K562 (cell line): ENCODE data around the gene FAM168B. TPM values are rescaled to one million over a fixed set of nuclear protein-coding genes. Genes with fewer than 3 reads are reported as not detected.

ENCODE experiments used
- ATAC-seq: fragments of 200-7000 bp; cut with Tn5 transposase; 3 replicates; pipeline ENCODE4 v1.9.1; 2020; ENCODE audit warnings: moderate library complexity
- BruUV-seq: library from RNA; stranded (reverse); fragments of 400-500 nt; replicated peaks from 2 replicates; lab custom pipeline; 2021; lab: Mats Ljungman, UMichigan
- CTCF ChIA-PET: fragments of 300-600 bp; formaldehyde crosslinking; extraction: SDS; loops from one replicate; lab custom pipeline; 2021; ENCODE audit warnings: low intra/inter-chr PET ratio; lab: Yijun Ruan, JAX
- POLR2A ChIA-PET: fragments of 300-600, 350-650 bp; sonication (Branson Sonifier 250); formaldehyde crosslinking; extraction: SDS; loops from one replicate; lab custom pipeline; 2021; ENCODE audit warnings: antibody characterized with exemption, inconsistent platforms; lab: Yijun Ruan, JAX
- DNase-seq, 4 experiments: peaks; one replicate each; pipeline versions ENCODE4 v3.0.0 to v3.0.0-alpha.2; 2011 to 2018; ENCODE audit warnings: low spot score in 3 of 4, mixed read lengths in 3 of 4; ENCODE audit errors: extremely low read depth in 1 of 4
- FAIRE-seq: peaks from 2 replicates; lab custom pipeline; 2011; peaks lifted over from hg19 to GRCh38; lab: Jason Lieb, UNC
- H2AFZ ChIP-seq: 2 replicates; pipeline ENCODE4 v1.6.0; 2011; ENCODE audit warnings: low read depth, low read length, control low read depth, inconsistent platforms
- H3K27ac ChIP-seq: fragments of 200-600 bp; 3 replicates; pipeline ENCODE4 v1.8.0; 2011; ENCODE audit warnings: low read depth, mild to moderate bottlenecking, control low read depth, inconsistent platforms, low read length, moderate library complexity, mixed read lengths; ENCODE audit errors: extremely low read depth
- H3K27me3 ChIP-seq, 2 experiments: fragments of 300-600 bp in 1 of 2; 2 replicates in 1 of 2; 3 replicates in 1 of 2; pipeline versions ENCODE4 v1.6.0 to v1.8.0; 2011; ENCODE audit warnings: inconsistent platforms in 2 of 2, low read length in 2 of 2, mild to moderate bottlenecking in 1 of 2, mixed read lengths in 1 of 2, moderate library complexity in 1 of 2; ENCODE audit not compliant: control insufficient read depth in 2 of 2, insufficient read depth in 2 of 2
- H3K36me3 ChIP-seq: fragments of 300-600 bp; 3 replicates; pipeline ENCODE4 v1.8.0; 2011; ENCODE audit warnings: mild to moderate bottlenecking, low read length, inconsistent platforms; ENCODE audit not compliant: control insufficient read depth, insufficient read depth
- H3K4me1 ChIP-seq, 2 experiments: fragments of 200-600 bp in 1 of 2; replicated peaks in 1 of 2; 2 replicates in 1 of 2; 3 replicates in 1 of 2; pipeline versions ENCODE4 v1.5.1 to v1.8.0; 2011; ENCODE audit warnings: inconsistent platforms in 2 of 2, low read length in 2 of 2, mild to moderate bottlenecking in 1 of 2, mixed read lengths in 1 of 2, moderate library complexity in 1 of 2; ENCODE audit not compliant: control insufficient read depth in 2 of 2, insufficient read depth in 2 of 2
- H3K4me2 ChIP-seq: 2 replicates; pipeline ENCODE4 v1.6.1; 2011; ENCODE audit warnings: low read length, control low read depth, inconsistent platforms, mixed read lengths; ENCODE audit not compliant: insufficient read depth
- H3K4me3 ChIP-seq: fragments of 200-600 bp; sonication (generic), shearing (Covaris generic); 2 replicates; pipeline ENCODE4 v1.5.1; 2016; ENCODE audit warnings: control low read depth, inconsistent platforms
- H3K79me2 ChIP-seq: fragments of 200-600 bp; 3 replicates; pipeline ENCODE4 v1.8.0; 2011; ENCODE audit warnings: low read length, inconsistent platforms; ENCODE audit not compliant: control insufficient read depth, insufficient read depth
- H3K9ac ChIP-seq, 2 experiments: 2 replicates each; pipeline versions ENCODE4 v1.6.0 to v1.6.1; 2011; ENCODE audit warnings: low read depth in 2 of 2, low read length in 2 of 2, control low read depth in 1 of 2, inconsistent platforms in 1 of 2, mild to moderate bottlenecking in 1 of 2, mixed read lengths in 1 of 2; ENCODE audit not compliant: insufficient read depth in 1 of 2
- H3K9me1 ChIP-seq: one replicate; pipeline ENCODE4 v1.6.0; 2011; ENCODE audit warnings: inconsistent platforms, mild to moderate bottlenecking, low read length, moderate library complexity; ENCODE audit not compliant: control insufficient read depth, insufficient read depth
- H3K9me3 ChIP-seq: replicated peaks from 2 replicates; pipeline ENCODE4 v1.5.1; 2011; ENCODE audit warnings: low read depth, low read length, inconsistent platforms; ENCODE audit not compliant: control insufficient read depth, insufficient read depth
- H4K20me1 ChIP-seq: replicated peaks from 2 replicates; pipeline ENCODE4 v1.6.1; 2011; ENCODE audit warnings: low read length, inconsistent platforms, mixed read lengths; ENCODE audit not compliant: control insufficient read depth, insufficient read depth
- ATF7 ChIP-seq: fragments of 450-650 bp; IDR thresholded peaks from 2 replicates; pipeline ENCODE4 v1.7.1; 2014; ENCODE audit warnings: mild to moderate bottlenecking, moderate library complexity
- CBX8 ChIP-seq: fragments of 200-600 bp; sonication (generic); IDR thresholded peaks from 2 replicates; pipeline ENCODE4 v1.6.1; 2012; ENCODE audit warnings: borderline replicate concordance, mixed run types, low read depth, mild to moderate bottlenecking, moderate library complexity, mixed read lengths, low read length, control low read depth, inconsistent platforms; ENCODE audit not compliant: poor library complexity, severe bottlenecking; ENCODE audit errors: extremely low read depth
- CEBPB ChIP-seq: fragments of 450-650 bp; IDR thresholded peaks from 2 replicates; pipeline ENCODE4 v1.6.1; 2016; ENCODE audit warnings: missing genetic modification characterization, missing compliant biosample characterization
- DNMT1 ChIP-seq: fragments of 450-650 bp; IDR thresholded peaks from 2 replicates; pipeline ENCODE4 v1.6.1; 2016; ENCODE audit warnings: antibody characterized with exemption, mild to moderate bottlenecking
- E2F6 ChIP-seq, 2 experiments: IDR thresholded peaks; 2 replicates each; pipeline ENCODE4 v1.6.1; 2011; ENCODE audit warnings: borderline replicate concordance in 1 of 2, control low read depth in 1 of 2, low read depth in 1 of 2, low read length in 1 of 2, mild to moderate bottlenecking in 1 of 2, mixed read lengths in 1 of 2, moderate library complexity in 1 of 2; ENCODE audit not compliant: insufficient read depth in 1 of 2, insufficient read length in 1 of 2, poor library complexity in 1 of 2, severe bottlenecking in 1 of 2; ENCODE audit errors: extremely low read depth in 1 of 2
- HDAC6 ChIP-seq: IDR thresholded peaks from 2 replicates; pipeline ENCODE4 v1.6.1; 2012; ENCODE audit warnings: low read depth, mild to moderate bottlenecking, control low read depth, inconsistent platforms, low read length, moderate library complexity
- L3MBTL2 ChIP-seq: fragments of 450-650 bp; IDR thresholded peaks from 2 replicates; pipeline ENCODE4 v1.6.1; 2016; ENCODE audit warnings: mild to moderate bottlenecking, moderate library complexity
- MCM2 ChIP-seq: fragments of 450-650 bp; IDR thresholded peaks from 2 replicates; pipeline ENCODE4 v1.6.1; 2017; ENCODE audit warnings: low read depth, mild to moderate bottlenecking
- MEIS2 ChIP-seq: fragments of 450-650 bp; IDR thresholded peaks from 2 replicates; pipeline ENCODE4 v1.6.1; 2014; ENCODE audit warnings: mild to moderate bottlenecking; ENCODE audit not compliant: partially characterized antibody
- NFIX ChIP-seq: fragments of 250-450 bp; sonication (Bioruptor Pico); IDR thresholded peaks from 2 replicates; pipeline ENCODE4 v1.4.0; 2020; ENCODE audit warnings: low read depth, mild to moderate bottlenecking, moderate library complexity
- RHOXF2B ChIP-seq: fragments of 250-450 bp; sonication (Bioruptor Pico); conservative IDR thresholded peaks from 2 replicates; pipeline ENCODE4 v1.5.1; 2021
- SAFB ChIP-seq: fragments of 200-400 bp; formaldehyde crosslinking; IDR thresholded peaks from 2 replicates; pipeline ENCODE4 v1.6.1; 2017; ENCODE audit warnings: low read depth, low read length, borderline replicate concordance
- XRCC4 ChIP-seq: IDR thresholded peaks from one replicate; pipeline ENCODE4 v1.6.1; 2011; ENCODE audit not compliant: insufficient read depth, insufficient read length; ENCODE audit errors: extremely low read depth
- ZEB2 ChIP-seq: fragments of 450-650 bp; IDR thresholded peaks from 2 replicates; pipeline ENCODE4 v1.6.1; 2016
- ZNF76 ChIP-seq: fragments of 250-450 bp; sonication (Bioruptor Pico); IDR thresholded peaks from 2 replicates; pipeline ENCODE4 v1.4.0; 2020; ENCODE audit warnings: mild to moderate bottlenecking, moderate library complexity, borderline replicate concordance
- WGBS: fragments of 100-300 bp; shearing (Covaris generic); methylation state at CpG from one replicate; pipeline ENCODE4 v1.1.6; 2016; ENCODE audit warnings: low coverage, mixed read lengths; ENCODE audit not compliant: insufficient coverage; ENCODE audit errors: missing lambda C conversion rate; 5-methylcytosine and 5-hydroxymethylcytosine counted together
- in situ Hi-C: fragments of 300-500 bp; cut with MboI; formaldehyde crosslinking; loops from 4 replicates; pipeline ENCODE4 v1.15.0; 2018; ENCODE audit warnings: inconsistent platforms, mixed read lengths
- intact Hi-C: fragments of 100-400 bp; cut with micrococcal nuclease; formaldehyde crosslinking; loops from 2 replicates; pipeline ENCODE4 v1.14.2; 2022
- polyA plus RNA-seq, 8 experiments: library from polyadenylated mRNA; depleted of rRNA in 4 of 8; stranded (reverse) in 5 of 8; unstranded in 3 of 8; fragments of >200 nt; fragmentation: Nextera tagmentation in 2 of 8; fragmentation: Illumina TruSeq in 1 of 8; extraction: Ambion mirVana in 2 of 8; extraction: Trizol in 1 of 8; gene quantifications; 2 replicates each; pipeline versions ENCODE4 v1.2.1 to v1.2.3, GENCODE V29; 2011 to 2014; ENCODE audit warnings: inconsistent platforms in 1 of 8, missing spikeins in 1 of 8
- total RNA-seq, 7 experiments: library from RNA; depleted of rRNA in 6 of 7; stranded (reverse); fragments of >200 nt in 6 of 7; fragmentation: Illumina TruSeq in 2 of 7; extraction: Trizol in 2 of 7; gene quantifications; 2 replicates each; pipeline versions ENCODE4 v1.2.1 to v1.2.3, GENCODE V29; 2011 to 2021; ENCODE audit warnings: low replicate concordance in 1 of 7
- TF ChIP-seq, protein P1 (sequence below): fragments of 450-650 bp; formaldehyde crosslinking; IDR thresholded peaks from 2 replicates; pipeline ENCODE4 v1.4.0; 2022; ENCODE audit warnings: missing genetic modification characterization

FAM168B gene
- total and polyA plus RNA-seq, 9 of the 15 experiments (the other 6 are each of a cell fraction or from before 2014, with no cell fraction given), result 3.3 to 76.0 (median 46.1) TPM

DNA sequence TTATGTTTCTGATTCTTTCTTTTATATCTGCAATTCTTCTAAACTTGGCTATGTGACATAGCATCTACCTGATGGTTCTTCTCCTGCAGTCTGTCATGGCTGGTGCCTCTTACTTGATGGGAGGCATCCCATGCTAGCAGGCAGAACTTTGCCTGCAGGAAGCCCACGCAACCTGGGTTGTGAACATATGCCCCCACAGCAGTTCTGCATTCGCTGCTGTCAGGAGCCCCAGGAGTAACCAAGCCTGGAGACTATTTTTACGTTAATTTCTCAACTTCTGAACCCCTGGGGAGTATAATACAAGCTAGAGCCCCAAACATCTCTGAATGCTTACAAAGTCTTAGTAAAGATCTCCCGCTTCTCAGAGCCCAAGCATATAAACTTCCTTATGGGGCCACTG is 12.1 kb downstream of the FAM168B start:
- H3K9me3 ChIP-seq, result no peaks in the 10 kb centered on the region
- no peak overlapping the region for H3K9ac ChIP-seq
- CTCF ChIA-PET, result no interaction called here
- intact Hi-C loops (no loop called here), in situ Hi-C loops (no loop called here)
- H3K27me3 ChIP-seq, result no peaks in the 10 kb centered on the region
- no peaks in the 10 kb centered on the region for H3K4me1 ChIP-seq
- H3K36me3 ChIP-seq, result peaks cover 86% of the 10 kb centered on the region
- no peak overlapping the region for H3K4me2 ChIP-seq
- H3K27ac ChIP-seq, result no peak overlapping the region
- peaks cover 5% of the 10 kb centered on the region; the same call in 1 of the 2 replicates for H4K20me1 ChIP-seq
- BruUV-seq, result TSS peak; percentile 14
- no peaks in the 10 kb centered on the region for H3K9me1 ChIP-seq
- ATAC-seq (no peak), FAIRE-seq (no peak), DNase-seq (no peak)
- POLR2A ChIA-PET, result interaction anchor here (0.6 to 2.0 kb wide), 4 partner anchors 9 to 40 kb away, joined by 3 to 9 read pairs (median 4); no protein-coding TSS in a partner anchor
- no peak overlapping the region for H2AFZ ChIP-seq
- H3K79me2 ChIP-seq, result peaks cover 85% of the 10 kb centered on the region
- 93% methylated on average over 4 of the region's 4 CpGs for WGBS
- H3K4me3 ChIP-seq, result no peak overlapping the region
- TF ChIP-seq CBX8 (no peak), DNMT1 (no peak), L3MBTL2 (no peak), CEBPB (tag) (no peak), ZEB2 (no peak), MCM2 (no peak), E2F6 (IDR thresholded peaks at IDR 0.05; ENCODE audit: borderline replicate concordance in 1 of 2, extremely low read depth in 1 of 2, insufficient read depth in 1 of 2, insufficient read length in 1 of 2, low read depth in 1 of 2, low read length in 1 of 2, poor library complexity in 1 of 2, severe bottlenecking in 1 of 2) (no peak), ZNF76 (CRISPR knock-in tag) (no peak), NFIX (CRISPR knock-in tag) (no peak), MEIS2 (no peak), ATF7 (no peak), HDAC6 (no peak), RHOXF2B (no peak), SAFB (no peak), XRCC4 (no peak)
- TF ChIP-seq, protein P1, sequence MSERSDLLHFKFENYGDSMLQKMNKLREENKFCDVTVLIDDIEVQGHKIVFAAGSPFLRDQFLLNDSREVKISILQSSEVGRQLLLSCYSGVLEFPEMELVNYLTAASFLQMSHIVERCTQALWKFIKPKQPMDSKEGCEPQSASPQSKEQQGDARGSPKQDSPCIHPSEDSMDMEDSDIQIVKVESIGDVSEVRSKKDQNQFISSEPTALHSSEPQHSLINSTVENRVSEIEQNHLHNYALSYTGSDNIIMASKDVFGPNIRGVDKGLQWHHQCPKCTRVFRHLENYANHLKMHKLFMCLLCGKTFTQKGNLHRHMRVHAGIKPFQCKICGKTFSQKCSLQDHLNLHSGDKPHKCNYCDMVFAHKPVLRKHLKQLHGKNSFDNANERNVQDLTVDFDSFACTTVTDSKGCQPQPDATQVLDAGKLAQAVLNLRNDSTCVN, result no peak
